Retinal pigment epithelial cell (primary cell): ENCODE measurements around the gene BBS1.

Source experiments
- DNase-seq: peaks from one replicate; pipeline ENCODE4 v3.0.0-alpha.2; 2010; ENCODE audit warnings: low read depth
- H3K4me3 ChIP-seq: 2 replicates; pipeline ENCODE4 v1.5.1; 2011; ENCODE audit warnings: mild to moderate bottlenecking, low read length, control low read depth, moderate library complexity
- CTCF ChIP-seq: conservative IDR thresholded peaks from 2 replicates; pipeline ENCODE4 v1.5.1; 2011; ENCODE audit warnings: low read depth, low read length, control low read depth, inconsistent platforms

The BBS1 gene

GRCh38 chr11:66473167-66473566, 37.3 kb upstream of the BBS1 start:
- TF ChIP-seq CTCF = no peak
- H3K4me3 ChIP-seq = no peak overlapping the region
- no peak for DNase-seq

- H3K4me3 ChIP-seq = no peak overlapping the region
- no peak for TF ChIP-seq CTCF
- DNase-seq = no peak
Measured at GRCh38 chr11:66473608-66474515, 36.6 kb upstream of the BBS1 start.

- DNase-seq = no peak
- H3K4me3 ChIP-seq = no peak overlapping the region
- no peak for TF ChIP-seq CTCF
Measured at GRCh38 chr11:66475349-66476172, 34.9 kb upstream of the BBS1 start.

- no peak overlapping the region for H3K4me3 ChIP-seq
- no peak for DNase-seq
- TF ChIP-seq CTCF = no peak
Measured at GRCh38 chr11:66476173-66476840, 34.1 kb upstream of the BBS1 start.

GRCh38 chr11:66476841-66477251, 33.6 kb upstream of the BBS1 start:
- H3K4me3 ChIP-seq = no peak overlapping the region
- TF ChIP-seq CTCF = no peak
- no peak for DNase-seq

- TF ChIP-seq CTCF = no peak
- no peak for DNase-seq
- no peak overlapping the region for H3K4me3 ChIP-seq
Measured at GRCh38 chr11:66477263-66478201, 32.9 kb upstream of the BBS1 start.
